Stimulated activated CD8-positive, alpha-beta memory T cell treated with anti-CD3 and anti-CD28 coated beads, Interleukin-12 subunit alpha, Interleukin-12 subunit beta, amount 100 ng/mL, for 4 hours (primary cell): ENCODE measurements around the gene C4orf51.

Source experiments
- DNase-seq: peaks from one replicate; pipeline ENCODE4 v3.0.0-alpha.2; 2020; ENCODE audit warnings: low read depth

C4orf51 gene

DNA sequence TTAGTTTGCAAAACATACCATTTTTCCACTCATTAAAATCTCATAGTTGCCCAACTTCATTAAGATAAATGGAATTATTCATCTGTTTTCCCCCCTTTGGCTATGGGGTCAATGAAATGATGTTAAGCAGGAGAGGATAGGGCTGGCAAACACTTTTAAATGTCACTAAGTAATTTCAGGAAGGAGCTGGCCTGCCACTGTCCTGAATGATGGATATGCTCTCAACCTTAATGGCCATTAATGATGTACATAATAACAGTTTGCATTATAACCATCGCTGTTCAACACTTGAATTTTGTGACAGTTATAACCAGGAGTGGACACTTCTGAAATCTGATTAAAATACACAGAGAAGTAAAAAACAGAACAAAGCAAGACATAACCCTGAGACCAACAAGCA is 77.2 kb downstream of the C4orf51 start:
- DNase-seq: no peak

DNA sequence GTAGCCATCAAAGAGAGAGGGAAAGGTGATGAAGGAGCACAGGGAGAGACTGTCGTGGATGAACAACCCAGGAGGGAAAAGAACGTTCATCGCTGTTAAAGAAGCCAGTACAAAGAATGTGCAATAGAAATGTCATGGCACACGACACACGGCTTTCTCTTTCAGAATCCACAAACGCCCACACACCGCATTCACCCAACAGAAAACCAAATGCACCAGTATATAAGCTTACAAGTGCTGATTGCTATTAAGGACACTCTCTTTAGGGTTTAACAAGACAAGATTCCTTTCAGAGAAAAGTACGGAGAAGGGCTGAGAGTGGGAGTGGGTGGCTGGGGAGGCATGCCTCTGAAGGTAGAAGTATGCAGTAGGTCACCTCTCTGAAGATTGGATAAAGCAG is 80.2 kb downstream of the C4orf51 start:
- DNase-seq: no peak

DNA sequence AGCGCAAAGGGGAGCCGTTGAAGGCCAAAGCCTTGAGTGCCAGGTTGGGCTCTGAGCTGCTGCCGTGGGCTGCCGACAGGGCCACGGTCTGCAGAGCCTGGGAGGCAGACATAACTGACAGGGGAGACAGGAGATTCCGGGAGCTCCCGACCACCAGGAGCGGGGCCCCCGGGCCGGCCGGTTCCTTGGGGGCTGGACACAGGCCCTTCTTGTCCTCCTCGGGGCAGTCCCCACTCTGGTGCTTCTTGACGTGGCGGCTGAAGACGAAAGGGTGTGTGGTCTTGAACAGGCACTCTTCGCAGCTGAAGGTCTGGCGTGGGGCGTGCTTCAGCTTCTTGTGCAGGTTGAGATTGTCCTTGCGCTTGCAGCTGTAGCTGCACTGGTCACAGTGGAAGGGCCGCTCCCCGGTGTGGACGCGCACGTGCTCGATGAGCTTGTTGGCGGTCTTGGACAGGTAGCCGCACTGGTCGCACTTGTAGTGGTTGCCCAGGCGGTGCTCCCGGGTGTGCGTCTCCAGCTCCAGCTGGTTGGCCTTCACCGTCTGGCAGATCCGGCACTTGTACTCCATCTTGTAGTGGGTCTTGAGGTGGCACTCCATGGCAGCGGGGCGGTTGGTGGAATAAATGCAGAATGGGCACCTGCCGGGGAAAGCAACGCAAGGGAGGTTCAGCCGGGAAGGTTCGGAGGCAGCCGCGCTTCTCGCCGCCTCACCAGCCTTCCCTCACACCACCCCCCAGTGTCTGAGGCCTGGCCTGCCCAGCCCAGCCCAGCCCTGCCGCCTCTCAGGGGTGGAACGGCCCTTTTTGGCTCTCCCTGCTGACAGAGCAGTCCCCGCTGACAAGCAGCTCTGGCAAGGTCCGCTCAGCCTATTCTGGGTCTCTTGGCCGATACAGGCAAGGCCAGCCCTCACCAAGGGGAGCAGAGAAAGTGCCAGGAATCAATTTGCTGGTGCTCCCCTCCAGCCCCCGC is 81.3 kb downstream of the C4orf51 start:
- DNase-seq: no peak

DNA sequence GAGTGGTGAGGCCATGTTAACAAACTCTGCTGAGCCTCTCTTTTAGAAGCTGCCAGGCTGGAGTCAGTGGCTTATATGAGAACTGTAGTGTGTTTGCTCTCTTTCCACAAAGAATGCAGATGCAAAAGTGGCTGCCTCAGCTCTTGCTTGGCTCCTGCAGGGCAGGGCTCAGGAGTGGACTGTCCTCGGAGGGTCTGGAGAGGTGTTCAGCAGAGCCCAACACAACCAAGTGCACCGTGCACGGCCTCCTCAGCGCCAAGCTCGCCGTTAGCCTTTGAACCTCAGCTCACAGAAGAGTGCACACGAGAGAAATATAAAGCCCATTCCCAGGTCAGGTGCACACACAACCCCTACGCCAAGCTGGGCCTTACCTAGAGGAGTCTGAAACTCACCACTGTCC is 82.8 kb downstream of the C4orf51 start:
- DNase-seq: no peak

DNA sequence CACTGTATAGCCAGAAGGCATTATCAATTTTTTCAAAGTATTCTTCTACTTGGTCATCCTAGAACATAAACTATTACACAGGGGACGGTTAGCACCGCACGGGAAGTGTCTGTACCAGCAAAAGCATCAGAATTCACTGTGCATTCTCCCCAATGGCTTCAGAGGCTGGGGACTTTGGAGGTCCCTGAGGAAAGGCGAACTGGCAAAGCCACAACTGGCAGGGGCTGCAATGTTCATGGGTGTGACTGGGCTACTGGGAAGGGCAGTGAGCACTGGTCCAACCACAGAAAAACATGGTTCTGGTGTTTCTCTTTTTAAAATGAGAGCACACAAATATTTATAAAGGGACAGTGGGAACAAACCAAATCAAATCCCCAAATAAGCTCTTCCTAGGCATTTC is 83.5 kb downstream of the C4orf51 start:
- no peak for DNase-seq

DNA sequence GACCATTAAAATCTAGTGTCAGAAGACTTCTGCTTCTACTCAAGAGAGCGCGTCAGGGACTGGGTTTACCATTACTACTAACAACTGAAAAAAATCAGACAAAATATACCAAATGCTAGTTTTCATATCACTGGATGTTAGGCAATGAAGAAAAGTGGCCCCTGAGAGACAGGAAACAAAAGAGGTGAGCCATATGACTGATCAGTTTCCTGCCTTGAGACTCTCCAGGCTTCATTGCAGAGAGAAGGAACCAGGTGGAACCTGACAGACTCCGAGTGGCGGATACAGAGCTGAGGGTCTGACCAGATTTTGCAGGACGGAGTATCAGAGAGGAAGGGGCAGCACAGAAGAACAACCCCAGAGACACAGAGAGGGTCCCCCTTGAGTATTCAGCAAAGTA is 86.3 kb downstream of the C4orf51 start:
- DNase-seq: no peak

DNA sequence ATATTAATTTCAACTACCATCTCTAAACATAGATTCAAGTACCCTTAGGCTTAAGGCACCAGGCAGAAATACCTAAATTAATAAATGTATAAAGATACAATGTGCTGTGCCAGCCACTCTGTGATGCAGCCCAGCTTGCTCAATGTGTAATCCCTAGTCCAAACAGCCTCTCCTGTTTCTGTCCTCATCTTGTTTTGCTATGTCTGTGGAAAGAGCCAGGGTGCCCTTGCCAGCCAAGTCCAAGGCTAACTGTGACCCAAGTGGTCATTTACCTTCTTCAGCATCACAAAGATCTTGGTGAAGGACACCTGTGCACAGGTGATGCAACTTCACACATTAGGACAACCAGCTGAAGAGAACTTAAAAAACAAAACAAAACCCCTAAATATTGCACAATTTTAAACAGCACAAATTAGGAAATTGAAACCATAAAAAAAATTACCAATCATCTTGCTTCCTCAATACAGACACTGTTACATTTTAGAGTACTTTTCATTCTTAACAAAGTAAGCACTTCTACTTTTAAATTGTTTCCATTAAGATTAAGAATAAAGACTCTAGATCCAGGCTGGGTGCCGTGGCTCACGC is 89.6 kb downstream of the C4orf51 start:
- DNase-seq: no peak

DNA sequence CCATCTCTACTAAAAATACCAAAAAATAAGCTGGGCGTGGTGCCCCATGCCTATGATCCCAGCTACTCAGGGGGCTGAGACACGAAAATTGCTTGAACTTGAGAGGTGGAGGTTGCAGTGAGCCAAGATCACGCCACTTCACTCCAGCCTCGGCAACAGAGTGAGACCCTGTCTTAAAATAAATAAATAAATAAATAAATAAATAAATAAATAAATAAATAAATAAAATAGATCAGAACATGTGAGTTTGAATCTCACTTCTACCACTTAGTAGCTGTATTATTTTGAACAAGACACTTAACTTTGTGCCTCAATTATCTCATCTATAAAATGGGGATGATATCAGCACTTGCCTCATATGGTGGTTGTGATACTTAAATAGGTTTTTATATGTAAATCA is 90.2 kb downstream of the C4orf51 start:
- DNase-seq: no peak

DNA sequence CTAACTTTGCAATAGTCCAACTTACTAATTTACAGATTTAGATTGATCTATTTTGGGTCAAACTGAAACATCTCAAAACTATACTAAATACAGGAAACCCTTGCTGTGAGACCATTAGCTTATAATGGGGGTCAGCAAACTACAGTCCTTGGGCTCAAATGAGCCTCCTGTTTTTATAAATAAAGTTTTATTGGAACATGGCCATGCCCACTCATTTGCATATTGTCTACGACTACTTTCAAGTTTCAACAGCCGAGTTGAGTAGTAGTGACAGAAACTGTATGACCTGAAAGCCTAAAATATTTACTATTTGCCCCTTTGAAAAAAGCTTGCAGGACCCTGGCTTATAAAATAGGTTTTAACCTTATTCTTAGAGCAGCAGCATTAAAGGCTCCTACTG is 92.4 kb downstream of the C4orf51 start:
- DNase-seq: no peak

DNA sequence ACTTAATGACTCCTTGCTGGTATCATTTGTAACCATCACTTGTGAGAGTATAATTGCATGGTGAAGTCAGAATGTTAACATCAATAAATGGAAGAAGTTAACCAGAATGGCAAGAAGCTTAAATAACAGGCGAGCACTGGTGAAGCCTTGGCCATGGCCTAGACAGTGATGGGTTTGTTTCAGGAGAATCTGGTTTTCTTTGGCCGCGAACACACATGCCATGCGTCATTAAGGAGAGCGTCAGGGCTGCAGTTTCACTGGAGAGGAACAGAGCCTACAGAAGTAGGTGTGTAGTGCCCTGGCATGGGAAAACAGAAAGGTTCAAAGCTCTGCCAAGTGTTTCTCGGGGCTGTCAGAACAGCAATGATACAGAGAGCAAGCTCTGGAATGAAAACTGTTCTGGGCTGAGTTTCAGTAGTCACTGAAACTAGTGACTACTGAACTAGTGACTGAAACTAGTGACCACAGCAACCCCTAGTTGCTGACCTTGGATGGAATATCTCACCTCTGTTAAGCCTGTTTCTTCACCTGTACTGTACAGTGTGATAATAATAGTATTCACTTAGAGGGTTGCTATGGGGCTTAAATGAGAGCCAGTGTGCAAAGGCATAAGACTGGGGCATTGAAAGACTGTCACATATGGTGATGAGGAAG is 93.8 kb downstream of the C4orf51 start:
- no peak for DNase-seq

DNA sequence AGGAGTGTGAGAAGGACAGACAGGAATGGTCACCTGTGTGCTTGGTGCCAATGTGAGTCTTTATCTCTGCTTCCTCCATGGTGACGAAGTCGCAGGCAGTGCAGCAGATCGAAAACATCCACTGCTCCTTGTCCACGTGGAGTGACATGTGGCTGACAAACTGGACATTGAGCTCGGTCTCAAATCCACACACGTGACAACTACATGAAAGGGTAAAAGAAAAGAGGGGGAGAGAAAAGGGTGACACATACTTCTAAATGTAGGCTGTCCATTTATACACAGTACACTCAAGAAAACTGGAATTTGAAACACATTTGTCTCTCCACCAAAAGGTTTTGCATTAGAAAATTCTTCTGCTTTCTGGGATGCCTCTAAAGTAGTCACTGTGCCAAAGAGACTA is 94.5 kb downstream of the C4orf51 start:
- DNase-seq: no peak

DNA sequence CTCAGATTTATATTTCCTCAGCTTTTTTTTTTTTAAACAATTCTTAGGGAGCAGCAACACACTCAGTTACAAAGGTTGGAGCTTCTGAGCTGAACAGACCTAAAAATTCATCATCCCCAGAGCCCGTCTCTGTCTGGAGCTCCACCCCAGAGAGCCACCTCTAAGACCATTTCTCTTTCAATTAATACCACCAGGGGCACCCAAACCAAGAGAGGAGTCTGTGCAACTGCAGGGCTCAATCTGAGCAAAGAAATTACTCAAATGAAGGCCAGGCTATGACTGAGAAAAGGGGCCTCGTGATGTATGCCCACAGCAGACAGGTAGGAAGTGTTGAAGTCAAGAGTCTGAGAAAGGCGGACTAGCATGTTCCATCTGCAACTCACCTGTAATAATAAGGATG is 95.5 kb downstream of the C4orf51 start:
- DNase-seq: no peak

DNA sequence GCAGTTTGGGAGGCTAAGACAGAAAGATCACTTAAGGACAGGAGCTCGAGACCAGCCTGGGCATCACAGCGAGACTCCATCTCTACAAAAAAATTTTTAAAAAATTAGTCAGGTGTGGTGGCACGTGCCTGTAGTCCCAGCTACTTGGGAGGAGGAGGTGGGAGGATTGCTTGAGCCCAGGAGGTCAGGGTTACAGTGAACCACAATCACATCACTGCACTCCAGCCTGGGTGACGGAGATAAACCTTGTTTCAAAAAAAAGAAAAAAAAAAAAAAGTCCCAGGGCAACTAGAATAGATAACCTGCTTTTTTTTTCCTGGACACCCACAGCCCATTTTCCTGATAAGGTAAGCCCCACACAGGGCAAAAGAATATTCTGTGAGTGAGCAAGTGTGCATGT is 96.3 kb downstream of the C4orf51 start:
- DNase-seq: no peak

DNA sequence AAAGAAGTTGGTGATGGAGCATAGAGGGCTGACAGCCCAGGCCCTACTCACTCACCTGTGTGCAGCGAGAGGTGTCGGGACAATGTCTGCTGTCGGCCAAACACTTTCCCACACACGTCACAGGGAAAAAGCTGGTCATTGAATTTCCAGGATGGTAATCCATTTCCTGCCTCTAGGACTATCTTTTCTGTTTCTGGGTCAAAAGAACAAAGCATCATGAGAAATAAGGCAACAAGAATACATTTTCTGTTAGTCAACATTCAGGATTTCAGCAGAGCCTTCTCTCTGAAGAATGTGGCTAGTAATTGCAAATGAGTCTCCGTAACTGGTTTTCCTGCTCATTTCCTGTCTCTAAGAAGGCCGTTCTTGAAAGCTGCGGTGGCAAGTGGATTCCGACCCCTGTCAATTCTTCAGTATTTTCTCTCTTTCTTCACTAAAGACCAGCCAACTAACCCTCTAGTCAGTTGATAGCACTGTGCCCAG is 99.4 kb downstream of the C4orf51 start:
- DNase-seq: no peak

DNA sequence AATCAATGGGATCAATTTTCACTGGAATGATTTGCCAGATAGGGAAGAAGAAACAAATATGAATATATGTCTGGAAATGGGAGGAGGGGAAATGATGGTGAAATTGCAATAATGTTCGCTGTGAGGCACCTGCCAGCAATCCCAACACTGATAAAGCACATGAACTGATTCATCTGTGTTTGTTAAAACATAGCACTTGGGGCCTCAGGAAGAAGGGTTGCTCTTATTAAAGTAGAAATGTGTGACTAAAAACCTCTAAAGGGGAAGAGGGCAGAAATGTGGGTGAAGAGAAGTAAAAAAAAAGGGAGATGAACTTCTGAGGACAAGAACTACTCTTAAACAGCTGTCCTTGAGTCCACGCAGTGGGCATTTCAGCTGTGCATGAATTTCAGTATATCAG is 101.4 kb downstream of the C4orf51 start:
- no peak for DNase-seq
